Measurements from ENCODE around the gene MANF.
"Not testable (repeated sequence)": the region's sequence is repeated elsewhere in the genome, so short reads cannot be mapped to it uniquely, and the experiment has no call there.

MANF gene

DNA sequence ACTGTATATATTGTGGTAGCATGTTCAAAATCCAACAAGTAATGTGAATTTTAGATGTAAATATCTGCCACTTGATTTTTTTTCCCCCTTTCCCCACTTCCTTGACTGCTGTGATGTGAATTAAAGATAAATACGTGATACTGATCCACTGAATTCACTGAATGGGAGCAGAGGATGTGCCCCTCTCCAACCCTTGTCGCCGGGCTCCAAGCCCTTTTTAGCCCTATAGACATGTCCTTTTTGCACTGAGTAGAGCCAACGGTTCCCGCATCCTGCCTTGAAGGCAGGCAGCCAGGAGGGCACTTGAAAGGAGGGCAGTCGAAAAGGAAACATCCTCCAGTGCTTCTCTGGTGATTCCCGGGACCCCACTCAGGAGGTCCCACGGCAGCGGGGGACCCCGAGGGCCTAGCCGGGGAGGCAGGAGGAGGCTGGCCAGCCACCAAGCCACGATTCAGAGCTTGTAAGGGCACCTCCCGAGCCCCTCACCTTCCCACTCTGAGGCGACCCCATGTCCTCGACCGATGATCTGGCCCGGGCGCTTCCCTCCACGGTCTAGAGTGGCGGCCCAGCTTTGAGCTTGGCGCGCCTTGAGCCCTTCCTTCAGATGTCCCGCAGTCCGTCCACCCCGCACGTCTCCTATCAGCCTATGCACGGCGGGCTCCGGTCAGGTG is 901 bp upstream of the MANF start:
- peak overlapping the region; percentile 83 for H3K4me3 ChIP-seq (replicated peaks; ENCODE audit: low read depth, low read length)
- TF ChIP-seq, protein P1, sequence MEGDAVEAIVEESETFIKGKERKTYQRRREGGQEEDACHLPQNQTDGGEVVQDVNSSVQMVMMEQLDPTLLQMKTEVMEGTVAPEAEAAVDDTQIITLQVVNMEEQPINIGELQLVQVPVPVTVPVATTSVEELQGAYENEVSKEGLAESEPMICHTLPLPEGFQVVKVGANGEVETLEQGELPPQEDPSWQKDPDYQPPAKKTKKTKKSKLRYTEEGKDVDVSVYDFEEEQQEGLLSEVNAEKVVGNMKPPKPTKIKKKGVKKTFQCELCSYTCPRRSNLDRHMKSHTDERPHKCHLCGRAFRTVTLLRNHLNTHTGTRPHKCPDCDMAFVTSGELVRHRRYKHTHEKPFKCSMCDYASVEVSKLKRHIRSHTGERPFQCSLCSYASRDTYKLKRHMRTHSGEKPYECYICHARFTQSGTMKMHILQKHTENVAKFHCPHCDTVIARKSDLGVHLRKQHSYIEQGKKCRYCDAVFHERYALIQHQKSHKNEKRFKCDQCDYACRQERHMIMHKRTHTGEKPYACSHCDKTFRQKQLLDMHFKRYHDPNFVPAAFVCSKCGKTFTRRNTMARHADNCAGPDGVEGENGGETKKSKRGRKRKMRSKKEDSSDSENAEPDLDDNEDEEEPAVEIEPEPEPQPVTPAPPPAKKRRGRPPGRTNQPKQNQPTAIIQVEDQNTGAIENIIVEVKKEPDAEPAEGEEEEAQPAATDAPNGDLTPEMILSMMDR (IDR thresholded peaks at IDR 0.05; ENCODE audit: low read length, missing control alignments) = no peak
- DNase-seq (ENCODE audit: low read depth) = no peak

DNA sequence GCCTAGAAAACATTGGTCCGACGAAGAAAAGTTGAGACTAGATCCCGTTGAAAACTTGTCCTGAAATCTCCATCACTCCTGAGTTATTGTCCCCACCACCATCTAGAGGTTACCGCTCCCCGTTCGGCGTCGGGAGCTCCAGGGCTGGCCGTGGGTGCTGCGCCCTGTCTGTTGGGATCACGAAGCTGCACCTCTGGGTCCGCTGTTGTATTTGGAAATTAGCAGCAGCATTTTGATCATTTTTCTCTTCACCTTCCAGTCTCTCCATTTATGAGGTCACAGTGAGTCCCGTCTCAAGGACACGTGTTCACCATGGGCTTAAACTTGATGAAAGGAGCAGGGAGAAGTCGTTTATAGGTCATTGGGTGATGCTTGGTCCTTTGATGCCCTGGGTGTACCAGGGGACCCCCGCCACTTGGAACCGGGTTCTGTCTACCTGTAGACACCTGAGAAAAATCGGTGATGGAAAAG is 565 bp downstream of the MANF start:
- TF ChIP-seq, protein P1 (IDR thresholded peaks at IDR 0.05; ENCODE audit: low read length, missing control alignments) = no peak
- no peak for DNase-seq (ENCODE audit: low read depth)
- H3K4me3 ChIP-seq (replicated peaks; ENCODE audit: low read depth, low read length) = peak overlapping the region; percentile 83

DNA sequence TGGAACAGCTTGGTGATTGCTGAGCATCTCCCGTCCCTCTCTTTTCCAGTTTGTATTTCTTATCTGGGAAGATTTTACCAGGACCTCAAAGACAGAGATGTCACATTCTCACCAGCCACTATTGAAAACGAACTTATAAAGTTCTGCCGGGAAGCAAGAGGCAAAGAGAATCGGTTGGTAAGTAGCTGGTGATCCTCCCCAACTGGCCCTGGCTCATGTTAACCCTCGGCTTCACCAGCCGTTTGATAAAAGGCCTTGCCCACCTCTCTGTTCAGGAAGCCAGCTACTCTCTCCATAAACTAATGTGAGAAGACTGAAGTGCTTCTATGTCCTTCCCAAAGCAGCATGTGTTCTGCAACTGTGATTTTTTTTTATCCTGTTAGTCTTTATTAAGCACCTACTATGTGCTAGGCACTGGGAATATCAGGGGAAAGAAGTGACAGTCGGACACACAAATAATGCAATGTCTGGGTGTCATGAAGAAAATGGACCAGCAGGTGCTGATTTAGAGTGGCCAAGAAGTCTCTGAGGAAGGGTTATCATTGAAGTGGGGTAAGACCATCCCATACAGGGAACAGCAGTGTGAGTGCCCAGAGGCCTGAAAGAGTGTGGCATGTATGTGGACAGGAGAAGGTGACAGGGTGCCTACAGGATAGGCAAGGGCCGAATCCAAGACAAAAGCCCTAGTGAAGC is 1.2 kb downstream of the MANF start:
- peak overlapping the region; percentile 83 for H3K4me3 ChIP-seq (replicated peaks; ENCODE audit: low read depth, low read length)
- TF ChIP-seq, protein P1 (IDR thresholded peaks at IDR 0.05; ENCODE audit: low read length, missing control alignments) = no peak
- DNase-seq (ENCODE audit: low read depth) = no peak

DNA sequence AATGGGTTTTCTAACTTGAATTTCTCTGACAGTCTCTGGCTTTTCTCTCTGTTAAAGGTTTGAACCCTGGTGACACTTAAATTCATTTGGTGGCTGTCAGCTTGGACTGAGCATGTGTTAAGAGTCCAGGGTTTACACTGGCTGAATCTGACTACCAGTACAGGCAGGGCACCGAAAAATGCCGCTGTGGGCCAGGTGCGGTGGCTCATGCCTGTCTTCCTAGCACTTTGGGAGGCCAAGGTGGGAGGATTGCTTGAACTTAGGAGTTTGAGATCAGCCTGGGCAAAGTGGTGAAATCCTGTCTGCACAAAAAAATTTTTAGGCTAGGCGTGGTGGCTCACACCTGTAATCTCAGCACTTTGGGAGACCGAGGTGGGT is 1.8 kb downstream of the MANF start:
- TF ChIP-seq, protein P1 (IDR thresholded peaks at IDR 0.05; ENCODE audit: low read length, missing control alignments) = no peak
- peak overlapping the region; percentile 83 for H3K4me3 ChIP-seq (replicated peaks; ENCODE audit: low read depth, low read length)
- DNase-seq (ENCODE audit: low read depth) = no peak

DNA sequence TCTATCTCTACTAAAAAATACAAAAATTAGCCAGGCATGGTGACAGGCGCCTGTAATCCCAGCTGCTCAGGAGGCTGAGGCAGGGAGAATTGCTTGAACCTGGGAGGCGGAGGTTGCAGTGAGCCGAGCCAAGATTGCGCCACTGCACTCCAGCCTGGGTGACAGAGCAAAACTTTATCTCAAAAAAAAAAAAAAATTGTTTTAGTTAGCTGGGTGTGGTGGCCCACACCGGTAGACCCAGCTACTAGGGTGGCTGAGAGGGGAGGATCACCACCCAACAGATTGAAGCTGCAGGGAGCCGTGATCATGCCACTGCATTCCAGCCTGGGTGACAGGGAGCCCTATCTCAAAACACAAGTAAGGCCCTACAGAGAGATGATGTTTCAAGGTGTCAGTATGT is 2.2 kb downstream of the MANF start:
- DNase-seq (ENCODE audit: low read depth); H3K4me3 ChIP-seq (replicated peaks; ENCODE audit: low read depth, low read length): not testable (repeated sequence)

DNA sequence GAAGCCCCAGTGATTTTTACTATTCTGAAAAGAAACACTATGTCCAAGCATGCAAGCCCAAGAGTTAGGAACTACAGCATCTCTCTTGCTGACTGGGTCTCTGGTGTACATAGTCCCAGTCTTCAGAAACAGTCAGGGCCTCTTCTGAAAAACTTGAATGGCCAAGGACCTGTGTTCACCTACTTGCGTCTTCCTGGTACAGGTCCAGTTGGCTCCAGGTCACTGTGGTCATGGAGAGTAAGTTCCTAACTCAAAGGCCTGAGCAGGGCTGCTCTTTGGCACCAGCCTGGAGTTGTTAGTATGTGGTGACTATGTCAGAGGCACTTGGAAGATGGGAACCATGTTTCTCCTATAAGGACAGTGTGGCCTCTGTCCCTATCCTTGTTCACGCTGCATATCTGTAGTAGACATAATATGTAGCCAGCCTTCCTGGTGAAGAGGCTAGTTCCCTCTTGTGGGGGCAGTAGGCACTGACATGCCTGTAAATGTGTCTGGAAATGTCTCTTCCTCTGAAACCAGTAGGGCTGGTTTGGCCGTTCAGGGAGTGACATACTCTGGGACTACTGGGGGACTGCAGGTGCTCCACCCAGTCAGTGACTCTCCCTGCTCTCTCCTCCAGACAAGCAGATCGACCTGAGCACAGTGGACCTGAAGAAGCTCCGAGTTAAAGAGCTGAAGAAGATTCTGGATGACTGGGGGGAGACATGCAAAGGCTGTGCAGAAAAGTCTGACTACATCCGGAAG is 3.4 kb downstream of the MANF start:
- no peak overlapping the region for H3K4me3 ChIP-seq (replicated peaks; ENCODE audit: low read depth, low read length)
- DNase-seq (ENCODE audit: low read depth) = no peak

More for the DNA sequence above, 3.4 kb downstream of the MANF start:
- TF ChIP-seq, protein P1 (IDR thresholded peaks at IDR 0.05; ENCODE audit: low read length, missing control alignments) = peak; percentile 27
